GM04503 (cell line): ENCODE data around the gene RALY.

Experiments used
- DNase-seq: peaks from one replicate; pipeline ENCODE4 v3.0.0-alpha.2; 2012; ENCODE audit warnings: low read depth

RALY gene

GRCh38 chr20:34047010-34047687, 53.4 kb downstream of the RALY start:
- no peak for DNase-seq

- no peak for DNase-seq
Observed at GRCh38 chr20:34047917-34048316, 54.2 kb downstream of the RALY start.

GRCh38 chr20:34049389-34049788, 55.7 kb downstream of the RALY start:
- no peak for DNase-seq

DNA sequence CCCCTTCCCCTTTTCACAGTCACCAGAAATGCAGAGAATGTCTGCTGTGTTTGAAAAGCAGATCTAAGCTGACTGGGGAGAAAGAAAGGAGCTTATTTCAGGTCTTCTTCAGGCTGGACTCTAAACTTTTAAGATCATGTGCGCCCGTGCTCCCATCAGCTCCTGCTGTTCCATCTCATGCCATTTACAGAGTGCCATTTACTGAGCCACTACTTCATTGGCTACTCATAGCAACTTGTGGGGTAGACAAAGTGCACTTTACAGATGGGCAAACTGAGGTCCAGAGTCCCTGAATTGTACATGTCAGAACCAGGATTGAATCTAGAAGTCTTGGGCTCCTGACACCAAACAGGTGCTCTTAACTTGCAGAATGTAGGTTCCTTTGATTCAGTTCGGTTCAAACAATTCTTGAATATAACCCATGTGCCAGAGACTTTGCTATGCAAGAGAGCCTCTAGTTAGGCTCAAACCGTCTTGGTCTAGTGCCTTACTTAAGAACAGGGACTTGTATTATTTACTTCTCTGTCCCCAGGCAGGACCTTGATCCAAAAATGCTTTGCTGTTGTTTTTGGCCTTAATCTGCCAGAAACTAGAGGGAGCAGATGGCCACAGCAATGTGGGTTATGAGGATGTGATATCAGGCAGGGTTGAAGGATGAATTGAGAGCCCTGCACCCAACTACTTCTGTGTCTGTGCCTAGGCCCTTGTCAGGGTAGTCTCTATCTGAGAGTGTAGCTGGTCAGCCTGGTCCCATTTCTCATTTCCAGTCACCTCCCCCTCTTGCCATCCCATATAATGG, 56.4 kb downstream of the RALY start:
- no peak for DNase-seq

DNA sequence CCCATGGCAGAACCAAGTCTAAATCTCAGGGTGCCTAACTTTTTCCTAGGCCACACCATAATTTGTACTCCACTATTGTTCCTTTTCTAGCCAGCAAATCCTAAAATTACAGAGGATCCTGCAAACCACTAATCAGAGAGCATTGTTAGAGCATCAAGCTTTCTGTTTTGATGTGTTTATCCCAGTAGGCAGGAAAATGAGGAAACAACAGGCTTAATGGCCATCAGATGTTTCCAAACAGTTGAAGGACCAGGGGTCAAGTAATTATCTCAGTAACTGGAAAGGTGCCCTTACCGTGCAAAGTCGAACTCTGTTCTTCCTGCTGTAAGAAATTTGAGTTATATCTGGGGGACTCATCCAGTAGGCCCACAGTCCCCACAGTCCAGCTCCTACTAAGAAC, 58.7 kb downstream of the RALY start:
- peak; percentile 36 for DNase-seq

DNA sequence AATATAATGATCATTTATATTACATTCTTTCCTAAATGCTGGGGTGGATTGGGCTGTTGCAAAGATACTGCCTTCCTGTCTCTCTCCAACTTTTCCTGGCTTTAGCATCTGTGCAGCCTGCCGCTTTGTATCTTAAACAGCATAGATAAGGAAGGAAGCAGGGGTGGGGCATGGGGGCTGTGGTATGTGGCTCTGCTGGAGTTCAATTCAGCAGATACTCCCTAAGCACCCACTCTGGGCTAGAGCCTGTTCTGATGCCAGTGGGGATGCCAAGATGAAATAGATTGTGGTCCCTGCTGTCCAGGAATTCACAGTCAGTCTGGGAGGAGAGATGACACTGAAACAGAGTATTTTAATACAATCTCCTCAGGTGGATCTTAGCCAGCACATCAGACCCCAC, 61.6 kb downstream of the RALY start:
- DNase-seq: no peak

- DNase-seq: no peak
Observed at GRCh38 chr20:34058831-34059230, 65.1 kb downstream of the RALY start.

- DNase-seq: no peak
Observed at GRCh38 chr20:34060970-34061369, 67.3 kb downstream of the RALY start.

- no peak for DNase-seq
Observed at GRCh38 chr20:34061695-34062094, 68.0 kb downstream of the RALY start.

- peak; percentile 31 for DNase-seq
Observed at GRCh38 chr20:34062570-34063482, 69.1 kb downstream of the RALY start.

DNA sequence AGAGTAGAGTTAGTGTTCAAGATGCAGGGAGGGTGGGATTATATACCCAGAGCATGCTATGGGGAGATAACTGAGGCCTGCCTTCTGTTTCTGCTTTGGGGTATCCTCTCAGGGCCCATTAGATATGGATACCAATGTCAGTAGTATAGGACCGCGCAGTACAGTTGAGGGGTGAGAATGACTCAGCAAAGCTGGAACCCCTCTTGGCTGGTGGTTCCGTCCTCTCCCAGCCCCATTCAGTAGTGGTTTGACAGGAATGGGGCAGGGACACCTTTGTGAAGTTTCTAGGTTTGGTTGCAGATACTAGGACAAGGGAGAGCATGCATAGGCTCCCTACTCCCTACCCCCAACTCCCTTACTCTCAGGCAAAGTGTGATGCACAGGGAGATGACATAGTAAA, 70.6 kb downstream of the RALY start:
- no peak for DNase-seq

DNA sequence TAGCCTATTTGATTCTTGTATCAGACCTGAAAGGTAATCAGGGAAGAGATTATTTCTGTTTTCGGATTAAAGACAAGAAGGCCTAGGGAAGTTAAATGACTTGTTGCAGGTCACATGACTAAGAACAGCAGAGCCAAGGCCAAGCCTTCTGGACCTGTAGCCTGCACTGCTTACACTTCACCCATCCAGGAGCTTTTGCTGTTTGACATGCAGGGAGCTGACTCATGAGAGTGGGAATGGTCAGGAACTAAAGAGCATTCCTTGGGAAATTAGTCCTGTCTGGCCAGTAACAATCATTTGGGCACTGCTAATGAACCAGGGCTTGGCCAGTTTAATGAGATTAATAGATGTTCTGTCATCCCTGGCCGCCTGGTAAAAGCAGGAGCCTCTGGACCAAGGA, 71.5 kb downstream of the RALY start:
- peak; percentile 32 for DNase-seq

- DNase-seq: no peak
Observed at GRCh38 chr20:34066476-34067090, 72.9 kb downstream of the RALY start.

- no peak for DNase-seq
Observed at GRCh38 chr20:34068001-34068400, 74.3 kb downstream of the RALY start.

DNA sequence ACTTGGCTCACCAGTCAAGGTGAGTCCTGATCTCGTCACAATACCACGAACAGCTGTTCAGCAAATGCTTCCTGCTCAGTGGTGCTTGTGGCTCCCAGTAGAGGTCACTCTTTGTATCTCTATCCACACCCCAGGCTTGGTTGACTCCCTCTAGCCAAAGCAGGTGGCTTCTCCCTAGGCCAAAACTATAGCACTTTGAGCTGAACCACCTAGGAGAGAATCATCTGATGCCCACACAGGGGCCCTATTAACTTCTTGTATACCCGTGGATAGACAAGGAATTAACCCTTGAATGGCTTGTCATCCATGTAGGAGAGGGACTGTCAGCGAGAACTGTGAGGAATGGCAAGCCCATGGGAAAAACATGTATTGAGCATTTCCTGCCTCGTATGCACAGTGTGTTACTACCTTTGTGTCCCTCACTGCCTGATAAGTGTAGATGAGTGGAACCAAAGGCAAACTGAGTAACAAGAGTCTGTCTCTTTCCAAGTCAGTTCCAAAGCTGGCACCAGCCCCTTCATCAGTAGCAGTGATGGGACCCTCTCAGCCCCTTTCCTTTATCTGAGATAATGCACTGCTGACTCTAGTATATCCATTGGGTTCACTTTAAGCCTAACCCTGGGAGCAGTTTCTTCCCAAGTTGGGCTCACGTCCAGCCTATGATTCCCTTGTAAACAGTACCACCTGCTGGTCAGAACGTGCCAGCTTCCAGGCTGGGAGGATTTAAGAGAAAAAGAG, 75.8 kb downstream of the RALY start:
- DNase-seq: peak; percentile 34

- no peak for DNase-seq
Observed at GRCh38 chr20:34070079-34070439, 76.3 kb downstream of the RALY start.

DNA sequence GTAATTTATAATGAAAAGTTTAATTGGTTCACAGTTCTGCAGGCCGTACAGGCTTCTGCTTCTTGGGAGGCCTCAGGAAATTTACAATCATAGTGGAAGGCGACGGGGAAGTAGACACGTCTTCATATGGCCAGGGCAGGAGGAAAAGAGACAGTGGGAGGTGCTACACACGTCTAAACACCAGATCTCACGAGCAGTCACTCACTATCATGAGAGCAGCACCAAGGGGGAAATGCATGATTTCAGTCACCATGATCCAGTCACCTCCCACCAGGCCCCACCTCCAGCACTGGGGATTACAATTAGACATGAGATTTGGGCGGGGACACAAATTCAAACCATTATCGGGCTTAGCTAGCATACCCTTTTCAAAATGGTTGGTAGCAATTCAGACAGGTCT, 77.1 kb downstream of the RALY start:
- no peak for DNase-seq

DNA sequence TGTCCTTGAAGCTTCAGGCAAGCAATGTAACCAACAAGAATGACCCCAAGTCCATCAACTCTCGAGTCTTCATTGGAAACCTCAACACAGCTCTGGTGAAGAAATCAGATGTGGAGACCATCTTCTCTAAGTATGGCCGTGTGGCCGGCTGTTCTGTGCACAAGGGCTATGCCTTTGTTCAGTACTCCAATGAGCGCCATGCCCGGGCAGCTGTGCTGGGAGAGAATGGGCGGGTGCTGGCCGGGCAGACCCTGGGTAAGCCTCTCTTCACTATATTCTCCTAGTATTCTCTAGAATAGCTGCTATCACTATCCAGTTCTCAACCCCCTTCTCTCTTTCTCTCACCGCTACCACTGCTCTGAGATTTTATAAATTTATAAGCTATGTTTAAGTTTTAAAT, 78.4 kb downstream of the RALY start:
- DNase-seq: no peak

- no peak for DNase-seq
Observed at GRCh38 chr20:34072778-34073177, 79.1 kb downstream of the RALY start.

GRCh38 chr20:34074101-34074760, 80.5 kb downstream of the RALY start:
- no peak for DNase-seq

DNA sequence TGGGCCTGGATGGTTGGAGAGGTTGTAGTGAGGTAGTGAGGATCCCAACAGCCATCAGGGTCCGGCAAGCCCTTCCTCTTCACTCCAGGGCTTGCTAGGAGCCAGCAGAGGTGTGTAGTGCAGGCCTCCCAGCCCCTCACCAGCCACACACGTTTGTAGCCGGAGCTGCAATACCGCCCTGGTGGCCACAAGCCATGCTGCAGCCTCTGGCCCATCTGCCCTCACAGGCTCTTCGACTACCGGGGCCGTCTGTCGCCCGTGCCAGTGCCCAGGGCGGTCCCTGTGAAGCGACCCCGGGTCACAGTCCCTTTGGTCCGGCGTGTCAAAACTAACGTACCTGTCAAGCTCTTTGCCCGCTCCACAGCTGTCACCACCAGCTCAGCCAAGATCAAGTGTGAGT, 81.9 kb downstream of the RALY start:
- DNase-seq: no peak
